Measurements from ENCODE around the gene EXT2. TPM values are rescaled to one million over a fixed set of nuclear protein-coding genes. Genes with fewer than 3 reads are reported as not detected.

The EXT2 gene
- total and polyA plus RNA-seq, 2 donors: 19.3 to 20.2 TPM

DNA sequence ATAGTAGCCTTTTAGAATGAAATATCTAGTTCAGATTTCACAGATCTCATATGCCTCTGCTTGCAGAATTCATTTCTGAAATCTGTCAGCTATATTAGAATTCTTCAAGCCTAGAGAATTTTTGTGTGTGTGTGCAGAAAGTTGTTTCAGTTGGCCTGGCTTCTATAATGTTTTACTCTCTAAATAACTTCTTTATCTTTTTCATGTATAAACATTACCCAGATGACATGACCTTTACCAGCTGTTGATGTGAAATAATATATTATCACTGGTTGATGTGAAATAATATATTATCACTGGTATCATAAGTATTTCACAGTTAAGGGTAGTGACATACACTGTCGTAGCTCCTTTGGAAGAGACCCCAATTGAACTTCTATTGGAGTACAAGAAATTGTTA lies 141.7 kb downstream of the EXT2 start:
- no peaks in the 10 kb centered on the region for H3K9me3 ChIP-seq (ENCODE audit: control insufficient read depth in 2 of 2, insufficient read depth in 1 of 2, low read length in 1 of 2)
- DNase-seq (ENCODE audit: low read depth in 6 of 9, low spot score in 9 of 9): no peak
- H3K4me3 ChIP-seq (ENCODE audit: low read length in 2 of 2): no peak overlapping the region
- H3K27me3 ChIP-seq (ENCODE audit: control insufficient read depth in 2 of 2, insufficient read depth in 1 of 2, low read length in 1 of 2): no peaks in the 10 kb centered on the region
- whole genome bisulfite sequencing: 89% methylated on average over 1 of the region's 1 CpG
- no peak overlapping the region for H3K27ac ChIP-seq (ENCODE audit: low read depth in 1 of 2, low read length in 1 of 2)
- no peaks in the 10 kb centered on the region for H3K4me1 ChIP-seq (ENCODE audit: control insufficient read depth in 2 of 2, insufficient read depth in 2 of 2, low read length in 2 of 2)
- H3K36me3 ChIP-seq (ENCODE audit: control insufficient read depth in 2 of 2, insufficient read depth in 2 of 2, low read length in 1 of 2): peaks cover 3 to 8% of the 10 kb centered on the region in 2 donors

DNA sequence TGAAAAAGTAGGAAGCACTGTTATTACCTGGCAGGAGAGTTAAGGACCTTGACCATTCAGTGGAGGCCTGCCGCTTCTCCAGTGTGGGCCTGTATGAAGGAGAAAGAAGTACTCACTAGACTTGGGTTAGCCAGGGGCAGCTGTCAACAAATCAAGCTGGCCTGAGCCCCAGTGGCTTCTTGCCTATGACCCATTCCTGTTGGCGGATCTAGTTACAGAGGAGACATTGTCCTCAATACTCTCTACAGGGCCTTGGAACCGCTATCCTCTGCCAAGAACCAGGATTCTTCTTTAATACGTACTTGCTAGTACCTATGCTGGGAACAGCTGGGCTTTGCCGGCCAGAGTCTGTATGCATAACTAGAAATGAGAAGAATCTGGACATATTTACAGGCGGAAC lies 146.4 kb downstream of the EXT2 start:
- Histone ChIP-seq H3K27me3 (ENCODE audit: control insufficient read depth in 2 of 2, insufficient read depth in 1 of 2, low read length in 1 of 2) (no peaks in the 10 kb centered on the region), H3K36me3 (ENCODE audit: control insufficient read depth in 2 of 2, insufficient read depth in 2 of 2, low read length in 1 of 2) (peaks cover 0 to 4% of the 10 kb centered on the region in 2 donors), H3K9me3 (ENCODE audit: control insufficient read depth in 2 of 2, insufficient read depth in 1 of 2, low read length in 1 of 2) (no peaks in the 10 kb centered on the region), H3K27ac (ENCODE audit: low read depth in 1 of 2, low read length in 1 of 2) (no peak overlapping the region), H3K4me1 (ENCODE audit: control insufficient read depth in 2 of 2, insufficient read depth in 2 of 2, low read length in 2 of 2) (no peaks in the 10 kb centered on the region), H3K4me3 (ENCODE audit: low read length in 2 of 2) (no peak overlapping the region)
- DNase-seq (ENCODE audit: low read depth in 6 of 9, low spot score in 9 of 9): no peak
- 98% methylated on average over 6 of the region's 6 CpGs for WGBS

GRCh38 chr11:44243086-44243485 lies 147.6 kb downstream of the EXT2 start:
- Histone ChIP-seq H3K36me3 (ENCODE audit: control insufficient read depth in 2 of 2, insufficient read depth in 2 of 2, low read length in 1 of 2) (peaks cover 0 to 4% of the 10 kb centered on the region in 2 donors), H3K4me3 (ENCODE audit: low read length in 2 of 2) (no peak overlapping the region), H3K9me3 (ENCODE audit: control insufficient read depth in 2 of 2, insufficient read depth in 1 of 2, low read length in 1 of 2) (no peaks in the 10 kb centered on the region), H3K27me3 (ENCODE audit: control insufficient read depth in 2 of 2, insufficient read depth in 1 of 2, low read length in 1 of 2) (no peaks in the 10 kb centered on the region), H3K4me1 (ENCODE audit: control insufficient read depth in 2 of 2, insufficient read depth in 2 of 2, low read length in 2 of 2) (no peaks in the 10 kb centered on the region), H3K27ac (ENCODE audit: low read depth in 1 of 2, low read length in 1 of 2) (no peak overlapping the region)
- 95% methylated on average over 5 of the region's 5 CpGs for WGBS
- DNase-seq (ENCODE audit: low read depth in 6 of 9, low spot score in 9 of 9): no peak

- Histone ChIP-seq H3K27ac (ENCODE audit: low read depth in 1 of 2, low read length in 1 of 2) (no peak overlapping the region), H3K4me3 (ENCODE audit: low read length in 2 of 2) (no peak overlapping the region), H3K9me3 (ENCODE audit: control insufficient read depth in 2 of 2, insufficient read depth in 1 of 2, low read length in 1 of 2) (no peaks in the 10 kb centered on the region), H3K27me3 (ENCODE audit: control insufficient read depth in 2 of 2, insufficient read depth in 1 of 2, low read length in 1 of 2) (no peaks in the 10 kb centered on the region), H3K4me1 (ENCODE audit: control insufficient read depth in 2 of 2, insufficient read depth in 2 of 2, low read length in 2 of 2) (no peaks in the 10 kb centered on the region), H3K36me3 (ENCODE audit: control insufficient read depth in 2 of 2, insufficient read depth in 2 of 2, low read length in 1 of 2) (peaks cover 0 to 4% of the 10 kb centered on the region in 2 donors)
- 95% methylated on average over 6 of the region's 6 CpGs for WGBS
- no peak for DNase-seq (ENCODE audit: low read depth in 6 of 9, low spot score in 9 of 9)
Measured at GRCh38 chr11:44243595-44244343, 148.3 kb downstream of the EXT2 start.

DNA sequence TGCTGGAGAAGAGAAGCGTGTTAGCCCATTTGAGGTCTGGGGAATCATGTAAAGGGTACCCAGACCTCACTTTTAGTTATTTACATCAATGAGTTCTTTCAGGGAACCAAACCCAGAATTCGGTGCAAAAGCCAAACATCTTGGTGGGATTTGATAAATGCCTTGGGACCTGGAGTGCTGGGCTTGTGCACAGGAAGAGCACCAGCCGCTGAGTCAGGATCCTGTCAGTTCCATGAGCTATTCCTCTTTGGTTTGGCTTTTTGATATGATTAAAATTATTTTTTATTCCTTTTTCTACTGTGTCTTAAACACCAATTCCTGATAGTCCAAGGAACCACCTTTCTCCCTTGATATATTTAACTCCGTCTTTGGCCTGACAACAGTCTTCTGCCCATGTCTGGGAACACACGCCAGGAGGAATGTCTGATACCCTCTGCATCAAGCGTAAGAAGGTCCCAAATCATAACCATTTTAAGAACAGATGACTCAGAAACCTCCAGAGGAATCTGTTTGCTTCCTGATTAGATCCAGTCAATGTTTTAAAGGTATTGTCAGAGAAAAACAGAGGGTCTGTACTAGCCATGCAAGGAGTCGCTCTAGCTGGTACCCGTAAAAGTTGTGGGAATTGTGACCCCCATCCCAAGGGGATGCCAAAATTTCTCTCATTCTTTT lies 149.3 kb downstream of the EXT2 start:
- Histone ChIP-seq H3K4me1 (ENCODE audit: control insufficient read depth in 2 of 2, insufficient read depth in 2 of 2, low read length in 2 of 2) (no peaks in the 10 kb centered on the region), H3K4me3 (ENCODE audit: low read length in 2 of 2) (no peak overlapping the region), H3K27ac (ENCODE audit: low read depth in 1 of 2, low read length in 1 of 2) (no peak overlapping the region), H3K9me3 (ENCODE audit: control insufficient read depth in 2 of 2, insufficient read depth in 1 of 2, low read length in 1 of 2) (no peaks in the 10 kb centered on the region), H3K27me3 (ENCODE audit: control insufficient read depth in 2 of 2, insufficient read depth in 1 of 2, low read length in 1 of 2) (no peaks in the 10 kb centered on the region), H3K36me3 (ENCODE audit: control insufficient read depth in 2 of 2, insufficient read depth in 2 of 2, low read length in 1 of 2) (peaks cover 0 to 4% of the 10 kb centered on the region in 2 donors)
- 97% methylated on average over 8 of the region's 8 CpGs for WGBS
- DNase-seq (ENCODE audit: low read depth in 6 of 9, low spot score in 9 of 9): no peak

DNA sequence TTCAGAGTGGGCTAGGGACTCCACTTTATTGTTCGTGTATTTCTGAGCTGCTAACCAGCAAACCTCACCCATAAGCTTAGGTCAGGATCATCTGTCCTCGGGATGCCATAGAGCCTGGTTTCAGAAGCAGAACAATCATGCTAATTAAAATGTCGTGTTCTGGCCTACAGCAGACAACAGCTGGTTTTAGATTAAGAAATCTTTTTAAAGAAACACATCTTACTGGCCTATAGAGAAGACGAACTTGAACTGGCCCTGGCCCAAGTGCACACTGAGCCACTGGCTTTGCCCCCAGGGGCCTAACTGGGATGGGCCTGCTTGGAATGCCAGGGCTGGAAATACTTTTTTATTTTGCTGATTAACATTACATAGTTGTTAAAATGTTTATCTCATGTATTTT lies 151.2 kb downstream of the EXT2 start:
- 96% methylated on average over 4 of the region's 4 CpGs for WGBS
- no peaks in the 10 kb centered on the region for H3K9me3 ChIP-seq (ENCODE audit: control insufficient read depth in 2 of 2, insufficient read depth in 1 of 2, low read length in 1 of 2)
- H3K36me3 ChIP-seq (ENCODE audit: control insufficient read depth in 2 of 2, insufficient read depth in 2 of 2, low read length in 1 of 2): peaks cover 0 to 4% of the 10 kb centered on the region in 2 donors
- H3K27ac ChIP-seq (ENCODE audit: low read depth in 1 of 2, low read length in 1 of 2): no peak overlapping the region
- H3K27me3 ChIP-seq (ENCODE audit: control insufficient read depth in 2 of 2, insufficient read depth in 1 of 2, low read length in 1 of 2): no peaks in the 10 kb centered on the region
- DNase-seq (ENCODE audit: low read depth in 6 of 9, low spot score in 9 of 9): no peak
- H3K4me1 ChIP-seq (ENCODE audit: control insufficient read depth in 2 of 2, insufficient read depth in 2 of 2, low read length in 2 of 2): no peaks in the 10 kb centered on the region
- no peak overlapping the region for H3K4me3 ChIP-seq (ENCODE audit: low read length in 2 of 2)

DNA sequence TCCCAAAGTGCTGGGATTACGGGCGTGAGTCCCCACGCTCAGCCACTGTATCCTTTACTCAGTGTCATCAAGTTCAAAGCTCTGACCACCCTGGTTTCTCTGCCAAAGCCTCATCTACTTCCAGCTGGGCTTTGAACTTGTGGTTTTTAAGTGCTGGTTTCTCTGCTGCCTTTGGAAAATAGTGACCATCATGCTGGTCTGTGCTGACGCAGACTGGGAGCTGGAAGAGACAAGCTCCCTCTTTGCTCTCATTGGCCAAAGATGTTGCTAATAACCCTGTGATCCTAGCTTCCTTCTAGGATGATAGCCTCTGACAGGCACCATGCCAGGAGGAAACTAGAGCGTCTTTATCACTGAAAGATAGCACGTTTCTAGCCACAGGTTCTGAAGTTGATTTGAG lies 152.0 kb downstream of the EXT2 start:
- H3K4me1 ChIP-seq (ENCODE audit: control insufficient read depth in 2 of 2, insufficient read depth in 2 of 2, low read length in 2 of 2): no peaks in the 10 kb centered on the region
- 81% methylated on average over 6 of the region's 6 CpGs for WGBS
- no peaks in the 10 kb centered on the region for H3K27me3 ChIP-seq (ENCODE audit: control insufficient read depth in 2 of 2, insufficient read depth in 1 of 2, low read length in 1 of 2)
- no peak overlapping the region for H3K27ac ChIP-seq (ENCODE audit: low read depth in 1 of 2, low read length in 1 of 2)
- no peak overlapping the region for H3K4me3 ChIP-seq (ENCODE audit: low read length in 2 of 2)
- H3K9me3 ChIP-seq (ENCODE audit: control insufficient read depth in 2 of 2, insufficient read depth in 1 of 2, low read length in 1 of 2): no peaks in the 10 kb centered on the region
- H3K36me3 ChIP-seq (ENCODE audit: control insufficient read depth in 2 of 2, insufficient read depth in 2 of 2, low read length in 1 of 2): peaks cover 0 to 4% of the 10 kb centered on the region in 2 donors
- no peak for DNase-seq (ENCODE audit: low read depth in 6 of 9, low spot score in 9 of 9)

DNA sequence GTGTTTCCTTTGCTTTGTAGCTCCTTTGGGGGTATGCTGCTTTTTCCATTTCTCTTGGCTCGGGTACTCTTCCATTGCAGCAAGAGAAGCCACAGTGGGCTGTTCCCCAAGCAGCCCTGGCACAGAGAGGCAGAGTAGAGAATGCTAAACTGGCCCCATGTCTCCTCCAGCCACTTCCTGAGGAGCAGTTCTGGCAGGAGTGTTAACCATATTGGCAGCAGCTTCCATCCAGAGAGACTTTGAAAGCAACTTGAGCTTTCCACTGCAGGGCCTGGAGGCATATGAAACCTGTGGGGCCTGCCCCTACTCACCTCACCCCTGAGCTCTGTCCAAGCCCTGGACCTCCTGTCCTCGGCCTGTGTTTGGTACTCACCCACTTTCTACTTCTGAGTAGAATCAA lies 152.6 kb downstream of the EXT2 start:
- no peaks in the 10 kb centered on the region for H3K27me3 ChIP-seq (ENCODE audit: control insufficient read depth in 2 of 2, insufficient read depth in 1 of 2, low read length in 1 of 2)
- WGBS: 97% methylated on average over 2 of the region's 2 CpGs
- no peak overlapping the region for H3K27ac ChIP-seq (ENCODE audit: low read depth in 1 of 2, low read length in 1 of 2)
- no peaks in the 10 kb centered on the region for H3K9me3 ChIP-seq (ENCODE audit: control insufficient read depth in 2 of 2, insufficient read depth in 1 of 2, low read length in 1 of 2)
- no peak for DNase-seq (ENCODE audit: low read depth in 6 of 9, low spot score in 9 of 9)
- H3K4me3 ChIP-seq (ENCODE audit: low read length in 2 of 2): no peak overlapping the region
- H3K36me3 ChIP-seq (ENCODE audit: control insufficient read depth in 2 of 2, insufficient read depth in 2 of 2, low read length in 1 of 2): peaks cover 0 to 4% of the 10 kb centered on the region in 2 donors
- H3K4me1 ChIP-seq (ENCODE audit: control insufficient read depth in 2 of 2, insufficient read depth in 2 of 2, low read length in 2 of 2): no peaks in the 10 kb centered on the region

DNA sequence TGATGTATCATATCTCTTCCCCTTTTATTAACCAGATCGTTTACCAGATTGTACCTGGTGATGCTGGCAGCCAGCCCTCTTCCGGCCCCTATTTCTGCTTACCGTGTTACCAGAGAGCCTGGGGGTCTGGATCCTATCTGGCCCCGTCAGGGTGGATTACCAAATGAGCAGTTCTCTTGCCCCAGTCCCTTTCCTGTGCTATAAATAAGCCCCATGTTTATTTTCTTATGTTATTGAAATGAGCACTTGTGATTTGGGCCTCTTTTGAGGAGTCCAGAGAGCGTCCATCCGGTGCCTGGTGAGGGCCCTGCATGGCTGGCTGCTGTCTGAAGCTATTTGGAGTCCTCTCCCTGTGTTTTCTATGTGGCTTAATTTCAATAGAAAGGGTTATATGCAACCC lies 154.9 kb downstream of the EXT2 start:
- no peak for DNase-seq (ENCODE audit: low read depth in 6 of 9, low spot score in 9 of 9)
- no peak overlapping the region for H3K4me3 ChIP-seq (ENCODE audit: low read length in 2 of 2)
- H3K4me1 ChIP-seq (ENCODE audit: control insufficient read depth in 2 of 2, insufficient read depth in 2 of 2, low read length in 2 of 2): no peaks in the 10 kb centered on the region
- H3K27me3 ChIP-seq (ENCODE audit: control insufficient read depth in 2 of 2, insufficient read depth in 1 of 2, low read length in 1 of 2): no peaks in the 10 kb centered on the region
- H3K27ac ChIP-seq (ENCODE audit: low read depth in 1 of 2, low read length in 1 of 2): no peak overlapping the region
- WGBS: 94% methylated on average over 6 of the region's 6 CpGs
- H3K36me3 ChIP-seq (ENCODE audit: control insufficient read depth in 2 of 2, insufficient read depth in 2 of 2, low read length in 1 of 2): no peaks in the 10 kb centered on the region
- H3K9me3 ChIP-seq (ENCODE audit: control insufficient read depth in 2 of 2, insufficient read depth in 1 of 2, low read length in 1 of 2): no peaks in the 10 kb centered on the region

Data from thymus (tissue), 11 donors.